Glutamatergic neuron (in vitro differentiated cells): ENCODE results near the gene IFI35. TPM values are rescaled to one million over a fixed set of nuclear protein-coding genes. Genes with fewer than 3 reads are reported as not detected.

ENCODE experiments used
- DNase-seq: peaks from one replicate; pipeline ENCODE4 v3.0.0; 2022
- H3K27ac Mint-ChIP-seq: one replicate; pipeline ENCODE4 v1.8.0; 2020; ENCODE audit warnings: mild to moderate bottlenecking, mixed read lengths, inconsistent platforms; ENCODE audit not compliant: unreplicated experiment
- H3K27me3 Mint-ChIP-seq: one replicate; pipeline ENCODE4 v1.8.0; 2020; ENCODE audit warnings: mild to moderate bottlenecking, moderate library complexity, mixed read lengths, inconsistent platforms; ENCODE audit not compliant: unreplicated experiment
- H3K36me3 Mint-ChIP-seq: one replicate; pipeline ENCODE4 v1.8.0; 2020; ENCODE audit warnings: mild to moderate bottlenecking, mixed read lengths, inconsistent platforms; ENCODE audit not compliant: unreplicated experiment
- H3K4me1 Mint-ChIP-seq: one replicate; pipeline ENCODE4 v1.8.0; 2020; ENCODE audit warnings: mild to moderate bottlenecking, low read depth, mixed read lengths, inconsistent platforms; ENCODE audit not compliant: unreplicated experiment
- H3K4me3 Mint-ChIP-seq: one replicate; pipeline ENCODE4 v1.8.0; 2020; ENCODE audit warnings: mild to moderate bottlenecking, mixed read lengths, inconsistent platforms; ENCODE audit not compliant: unreplicated experiment
- H3K9me3 Mint-ChIP-seq: one replicate; pipeline ENCODE4 v1.8.0; 2020; ENCODE audit warnings: mild to moderate bottlenecking, moderate library complexity, mixed read lengths, inconsistent platforms; ENCODE audit not compliant: unreplicated experiment
- CTCF ChIP-seq: fragments of 200-600 bp; sonication (generic); IDR thresholded peaks from one replicate; pipeline ENCODE4 v1.5.0; 2021; ENCODE audit not compliant: partially characterized antibody, unreplicated experiment
- total RNA-seq: library from RNA; stranded (reverse); fragmentation: NEBNext Ultra II Directional; extraction: Animal tissue kit (Norgen Biotek cat#: 25700); gene quantifications from one replicate; pipeline ENCODE4 v1.2.1, GENCODE V29; 2021; ENCODE audit not compliant: unreplicated experiment

IFI35 gene
- total RNA-seq, 1 donor from 2014 or later = not detected

GRCh38 chr17:43030137-43030767 is 23.7 kb downstream of the IFI35 start:
- Mint-ChIP-seq H3K27ac (peak overlapping the region; percentile 75), H3K27me3 (peaks cover 2% of the 10 kb centered on the region), H3K9me3 (peaks cover 12% of the 10 kb centered on the region), H3K4me3 (peak overlapping the region; percentile 40), H3K4me1 (peaks cover 54% of the 10 kb centered on the region), H3K36me3 (no peaks in the 10 kb centered on the region)
- TF ChIP-seq CTCF = no peak
- DNase-seq = no peak

DNA sequence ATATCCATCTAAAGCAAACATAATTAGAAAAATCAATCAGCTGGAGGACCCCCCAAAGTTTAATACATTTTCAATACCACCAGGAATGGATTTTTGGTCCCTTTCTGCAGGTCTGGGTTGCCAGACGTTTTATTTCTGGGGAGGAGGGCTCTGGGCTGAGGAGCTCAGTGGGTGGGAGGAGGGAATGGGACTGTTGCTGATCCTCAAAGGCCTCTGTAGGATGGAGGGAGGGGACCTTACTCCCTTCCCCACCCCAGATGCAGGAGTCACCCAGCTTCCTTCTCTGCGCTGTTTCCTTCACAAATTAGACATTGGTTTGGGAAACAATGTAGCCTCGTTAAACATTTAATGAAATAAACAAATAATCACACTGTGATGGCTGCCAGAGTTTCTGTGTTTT is 25.1 kb downstream of the IFI35 start:
- TF ChIP-seq CTCF = no peak
- Mint-ChIP-seq H3K4me3 (peak overlapping the region; percentile 46), H3K27me3 (peaks cover 3% of the 10 kb centered on the region), H3K4me1 (peaks cover 57% of the 10 kb centered on the region), H3K36me3 (no peaks in the 10 kb centered on the region), H3K9me3 (peaks cover 12% of the 10 kb centered on the region), H3K27ac (no peak overlapping the region)
- DNase-seq = no peak

- Mint-ChIP-seq H3K36me3 (no peaks in the 10 kb centered on the region), H3K27ac (peak overlapping the region; percentile 98), H3K4me3 (peak overlapping the region; percentile 89), H3K9me3 (peaks cover 14% of the 10 kb centered on the region), H3K4me1 (peaks cover 48% of the 10 kb centered on the region), H3K27me3 (peaks cover 3% of the 10 kb centered on the region)
- peak; percentile 69 for DNase-seq
- TF ChIP-seq CTCF = no peak
These were observed 27.6 kb downstream of the IFI35 start for GRCh38 chr17:43033948-43034881.

GRCh38 chr17:43034894-43035293 is 28.3 kb downstream of the IFI35 start:
- no peak for TF ChIP-seq CTCF
- peaks cover 3% of the 10 kb centered on the region for H3K27me3 Mint-ChIP-seq
- DNase-seq = no peak
- no peaks in the 10 kb centered on the region for H3K36me3 Mint-ChIP-seq
- peak overlapping the region; percentile 98 for H3K27ac Mint-ChIP-seq
- H3K4me1 Mint-ChIP-seq = peaks cover 43% of the 10 kb centered on the region
- peak overlapping the region; percentile 89 for H3K4me3 Mint-ChIP-seq
- peaks cover 11% of the 10 kb centered on the region for H3K9me3 Mint-ChIP-seq

GRCh38 chr17:43039646-43040045 is 33.1 kb downstream of the IFI35 start:
- no peak for DNase-seq
- no peak for TF ChIP-seq CTCF
- Mint-ChIP-seq H3K36me3 (no peaks in the 10 kb centered on the region), H3K27me3 (peaks cover 3% of the 10 kb centered on the region), H3K4me3 (no peak overlapping the region), H3K27ac (peak overlapping the region; percentile 4), H3K4me1 (peaks cover 53% of the 10 kb centered on the region), H3K9me3 (peaks cover 12% of the 10 kb centered on the region)
